Endothelial cell of umbilical vein (primary cell): ENCODE measurements around the gene ZHX3. TPM values are rescaled to one million over a fixed set of nuclear protein-coding genes. Genes with fewer than 3 reads are reported as not detected.

Source experiments
- BruUV-seq: library from RNA; stranded (reverse); fragments of 400-500 nt; replicated peaks from 2 replicates; lab custom pipeline; 2021; lab: Mats Ljungman, UMichigan
- CTCF ChIA-PET: fragments of 300-600, 350-600 bp; sonication (Branson Sonifier 250); formaldehyde crosslinking; loops from one replicate; lab custom pipeline; 2021; ENCODE audit warnings: antibody characterized with exemption, inconsistent platforms; lab: Charles Lee
- POLR2A ChIA-PET: fragments of 300-600, 350-600 bp; sonication (Branson Sonifier 250); formaldehyde crosslinking; loops from one replicate; lab custom pipeline; 2021; ENCODE audit warnings: antibody characterized with exemption, inconsistent platforms; lab: Charles Lee
- DNase-seq: peaks from one replicate; pipeline ENCODE4 v3.0.0-alpha.2; 2011; ENCODE audit warnings: low read depth, low spot score
- FAIRE-seq: peaks from 2 replicates; lab custom pipeline; 2011; peaks lifted over from hg19 to GRCh38; lab: Jason Lieb, UNC
- H2AFZ ChIP-seq: 2 replicates; pipeline ENCODE4 v1.6.0; 2012; ENCODE audit warnings: low read depth, low read length, control low read depth, inconsistent platforms
- H3K27ac ChIP-seq: 2 replicates; pipeline ENCODE4 v1.5.1; 2011; ENCODE audit warnings: low read depth, mild to moderate bottlenecking, control low read depth, low read length, moderate library complexity; ENCODE audit not compliant: insufficient read depth
- H3K27me3 ChIP-seq, 2 experiments: 2 replicates each; pipeline versions ENCODE4 v1.6.0 to v1.6.1; 2011; ENCODE audit warnings: low read length in 2 of 2, mixed read lengths in 1 of 2; ENCODE audit not compliant: control insufficient read depth in 2 of 2, insufficient read depth in 2 of 2
- H3K36me3 ChIP-seq, 2 experiments: 2 replicates in 1 of 2; 3 replicates in 1 of 2; pipeline ENCODE4 v1.5.1; 2011; ENCODE audit warnings: low read length in 2 of 2, mild to moderate bottlenecking in 1 of 2, moderate library complexity in 1 of 2; ENCODE audit not compliant: control insufficient read depth in 2 of 2, insufficient read depth in 2 of 2; ENCODE audit errors: extremely low read depth in 1 of 2
- H3K4me1 ChIP-seq: 3 replicates; pipeline ENCODE4 v1.5.1; 2011; ENCODE audit warnings: mild to moderate bottlenecking, low read length; ENCODE audit not compliant: control insufficient read depth, insufficient read depth; ENCODE audit errors: extremely low read depth
- H3K4me2 ChIP-seq: 2 replicates; pipeline ENCODE4 v1.6.1; 2011; ENCODE audit warnings: low read length, control low read depth, mixed read lengths; ENCODE audit not compliant: insufficient read depth
- H3K4me3 ChIP-seq, 3 experiments: fragments of 200-600 bp in 1 of 3; sonication (generic), shearing (Covaris generic) in 1 of 3; replicated peaks in 1 of 3; 2 replicates each; pipeline ENCODE4 v1.5.1; 2011 to 2016; ENCODE audit warnings: control low read depth in 3 of 3, low read length in 3 of 3, mild to moderate bottlenecking in 2 of 3, inconsistent platforms in 1 of 3, low read depth in 1 of 3, moderate library complexity in 1 of 3; ENCODE audit not compliant: insufficient read depth in 1 of 3
- H3K79me2 ChIP-seq: 2 replicates; pipeline ENCODE4 v1.6.0; 2012; ENCODE audit warnings: low read length, inconsistent platforms; ENCODE audit not compliant: control insufficient read depth, insufficient read depth
- H3K9ac ChIP-seq: replicated peaks from 2 replicates; pipeline ENCODE3; 2011; ENCODE audit warnings: low read length, control low read depth; ENCODE audit not compliant: insufficient read depth; ENCODE audit errors: extremely low read depth
- H3K9me1 ChIP-seq: replicated peaks from 3 replicates; pipeline ENCODE4 v1.6.0; 2011; ENCODE audit warnings: mild to moderate bottlenecking, low read length; ENCODE audit not compliant: control insufficient read depth, insufficient read depth; ENCODE audit errors: extremely low read depth
- H3K9me3 ChIP-seq: replicated peaks from 2 replicates; pipeline ENCODE4 v1.5.1; 2012; ENCODE audit warnings: low read length, inconsistent platforms; ENCODE audit not compliant: control insufficient read depth, insufficient read depth
- H4K20me1 ChIP-seq: replicated peaks from 2 replicates; pipeline ENCODE3; 2011; ENCODE audit warnings: mild to moderate bottlenecking, low read length; ENCODE audit not compliant: control insufficient read depth, insufficient read depth; ENCODE audit errors: extremely low read depth
- CTCF ChIP-seq, 2 donors: IDR thresholded peaks; 1 replicate in 1 of 2; 2 replicates in 1 of 2; pipeline ENCODE4 v1.5.1; 2011; ENCODE audit warnings: low read length in 2 of 2, mild to moderate bottlenecking in 2 of 2, moderate library complexity in 2 of 2, control low read depth in 1 of 2, inconsistent platforms in 1 of 2, low read depth in 1 of 2; ENCODE audit not compliant: insufficient read depth in 1 of 2; ENCODE audit errors: extremely low read depth in 1 of 2
- EZH2 ChIP-seq: IDR thresholded peaks from 2 replicates; pipeline ENCODE4 v1.6.1; 2012; ENCODE audit warnings: borderline replicate concordance, low read depth, mild to moderate bottlenecking, moderate library complexity, low read length, inconsistent platforms; ENCODE audit not compliant: severe bottlenecking
- FOS ChIP-seq: IDR thresholded peaks from 2 replicates; pipeline ENCODE4 v1.6.1; 2011; ENCODE audit warnings: mild to moderate bottlenecking, low read length, moderate library complexity, borderline replicate concordance; ENCODE audit not compliant: insufficient read depth
- GATA2 ChIP-seq: IDR thresholded peaks from 2 replicates; pipeline ENCODE4 v1.7.0; 2011; ENCODE audit warnings: low read depth, mild to moderate bottlenecking, moderate library complexity, mixed read lengths, low read length; ENCODE audit not compliant: insufficient read length, insufficient read depth
- JUN ChIP-seq: IDR thresholded peaks from 2 replicates; pipeline ENCODE4 v1.6.1; 2011; ENCODE audit warnings: borderline replicate concordance, low read depth; ENCODE audit not compliant: insufficient read length, insufficient read depth
- MYC ChIP-seq: IDR thresholded peaks from one replicate; pipeline ENCODE4 v1.6.1; 2011; ENCODE audit warnings: mild to moderate bottlenecking, low read depth, low read length
- POLR2A ChIP-seq: IDR thresholded peaks from 2 replicates; pipeline ENCODE4 v1.6.1; 2012; ENCODE audit warnings: low read depth, mild to moderate bottlenecking, control low read depth, low read length
- POLR2AphosphoS5 ChIP-seq: IDR thresholded peaks from 2 replicates; pipeline ENCODE4 v1.6.1; 2012; ENCODE audit warnings: low read depth, mild to moderate bottlenecking, control low read depth, low read length, moderate library complexity; ENCODE audit not compliant: insufficient read depth
- dilution Hi-C: fragments of 300-500 bp; cut with MboI; formaldehyde crosslinking; loops from one replicate; pipeline ENCODE4 v1.15.0; 2019; ENCODE audit warnings: low sequenced_read_pairs; ENCODE audit not compliant: extremely low pct_ligation_motif_present
- intact Hi-C: fragments of 100-400 bp; cut with micrococcal nuclease; formaldehyde crosslinking; loops from one replicate; pipeline ENCODE4 v1.10.0; 2022
- polyA plus RNA-seq, 4 experiments: library from polyadenylated mRNA; depleted of rRNA in 3 of 4; stranded (reverse) in 3 of 4; unstranded in 1 of 4; fragments of >200 nt; gene quantifications; 2 replicates each; pipeline versions ENCODE4 v1.2.1 to v1.2.3, GENCODE V29; 2011 to 2012; ENCODE audit warnings: missing spikeins in 1 of 4
- total RNA-seq: library from RNA; stranded (reverse); gene quantifications from 2 replicates; pipeline ENCODE4 v1.2.3, GENCODE V29; 2021
- TF ChIP-seq, protein P1 (sequence below): IDR thresholded peaks from 2 replicates; pipeline ENCODE4 v1.6.1; 2011; ENCODE audit not compliant: insufficient read depth, insufficient read length

Gene ZHX3
- total and polyA plus RNA-seq, 2 donors (not counting 3 experiments of a cell fraction or from before 2014, with no cell fraction given) = 7.4 to 17.8 TPM

DNA sequence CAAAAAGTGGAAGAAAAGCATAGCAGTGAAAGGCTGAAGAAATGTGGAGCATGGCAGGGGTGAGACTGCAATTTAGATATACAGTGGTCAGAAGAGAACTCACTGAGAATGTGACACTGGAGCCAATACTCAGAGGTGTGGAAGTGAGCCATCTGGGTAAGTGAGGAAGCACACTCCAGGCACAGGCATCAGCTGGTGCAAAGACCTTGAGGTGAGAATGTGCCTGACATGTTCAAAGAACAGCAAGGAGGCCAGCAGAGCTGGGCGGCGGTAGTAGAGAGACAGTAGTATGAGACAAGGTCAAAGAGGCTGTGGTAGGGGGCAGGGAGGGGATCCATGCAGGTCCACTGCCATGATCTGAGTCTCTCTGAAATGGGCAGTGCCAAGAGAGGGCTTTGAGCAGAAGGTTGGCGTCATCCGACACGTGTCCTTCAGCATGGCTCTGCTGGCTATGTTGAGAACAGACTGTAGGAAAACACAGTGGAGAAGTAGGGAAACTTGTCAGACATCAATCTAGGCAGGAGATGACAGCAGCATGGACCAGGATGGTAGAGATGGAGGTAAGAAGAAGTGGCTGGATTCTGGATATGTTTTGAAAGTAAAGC lies 95.8 kb downstream of the ZHX3 start:
- Histone ChIP-seq H2AFZ (no peak overlapping the region), H3K27ac (no peak overlapping the region), H3K79me2 (no peaks in the 10 kb centered on the region), H3K36me3 (no peaks in the 10 kb centered on the region), H4K20me1 (no peaks in the 10 kb centered on the region), H3K4me2 (no peak overlapping the region), H3K4me3 (no peak overlapping the region), H3K9me3 (no peaks in the 10 kb centered on the region), H3K27me3 (no peaks in the 10 kb centered on the region), H3K9me1 (no peaks in the 10 kb centered on the region), H3K4me1 (no peaks in the 10 kb centered on the region), H3K9ac (no peak overlapping the region)
- no peak for TF ChIP-seq FOS
- TF ChIP-seq POLR2AphosphoS5 = no peak
- no peak for TF ChIP-seq GATA2
- no peak for TF ChIP-seq JUN
- TF ChIP-seq EZH2 = no peak
- TF ChIP-seq MYC = no peak
- TF ChIP-seq, protein P1, sequence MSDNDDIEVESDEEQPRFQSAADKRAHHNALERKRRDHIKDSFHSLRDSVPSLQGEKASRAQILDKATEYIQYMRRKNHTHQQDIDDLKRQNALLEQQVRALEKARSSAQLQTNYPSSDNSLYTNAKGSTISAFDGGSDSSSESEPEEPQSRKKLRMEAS = no peak
- TF ChIP-seq POLR2A = no peak
- no peak for TF ChIP-seq CTCF (IDR thresholded peaks at IDR 0.05; ENCODE audit: extremely low read depth in 1 of 2, insufficient read depth in 1 of 2, low read depth in 1 of 2, low read length in 2 of 2)
- no peak for FAIRE-seq
- CTCF ChIA-PET = no interaction called here
- dilution Hi-C loops (no loop called here), intact Hi-C loops (no loop called here)
- POLR2A ChIA-PET = no interaction called here
- BruUV-seq = no TSS peak
- no peak for DNase-seq
